Mesendoderm (in vitro differentiated cells): Measurements from ENCODE around the gene CEP170.
"Not testable (repeated sequence)": the region's sequence is repeated elsewhere in the genome, so short reads cannot be mapped to it uniquely, and the experiment has no call there.

ENCODE experiments used
- DNase-seq: peaks from one replicate; pipeline ENCODE4 v3.0.0; 2013
- H2AK5ac ChIP-seq: 2 replicates; pipeline ENCODE4 v1.6.1; 2013; ENCODE audit warnings: low read length, inconsistent platforms
- H2BK120ac ChIP-seq: 2 replicates; pipeline ENCODE4 v1.6.1; 2013; ENCODE audit warnings: low read depth, mild to moderate bottlenecking, low read length, moderate library complexity, mixed read lengths
- H2BK15ac ChIP-seq: replicated peaks from 2 replicates; pipeline ENCODE4 v1.6.1; 2013; ENCODE audit warnings: low read depth, mild to moderate bottlenecking, moderate library complexity
- H2BK5ac ChIP-seq: 2 replicates; pipeline ENCODE4 v1.6.1; 2013; ENCODE audit warnings: low read length, inconsistent platforms
- H3K18ac ChIP-seq: 2 replicates; pipeline ENCODE4 v1.6.1; 2013; ENCODE audit warnings: mild to moderate bottlenecking, low read length, mixed read lengths
- H3K23ac ChIP-seq: one replicate; pipeline ENCODE4 v1.6.1; 2013; ENCODE audit warnings: low read length
- H3K27ac ChIP-seq: 2 replicates; pipeline ENCODE4 v1.5.1; 2013; ENCODE audit warnings: low read depth, mild to moderate bottlenecking, inconsistent platforms, low read length, moderate library complexity
- H3K27me3 ChIP-seq: 2 replicates; pipeline ENCODE4 v1.6.1; 2013; ENCODE audit warnings: low read length, control low read depth, mild to moderate bottlenecking, inconsistent platforms; ENCODE audit not compliant: insufficient read depth, poor library complexity
- H3K36me3 ChIP-seq: 2 replicates; pipeline ENCODE4 v1.6.1; 2013; ENCODE audit warnings: low read length, inconsistent platforms; ENCODE audit not compliant: control insufficient read depth, insufficient read depth
- H3K4ac ChIP-seq: one replicate; pipeline ENCODE4 v1.6.1; 2013; ENCODE audit warnings: low read depth, mild to moderate bottlenecking, low read length, moderate library complexity
- H3K4me1 ChIP-seq: 2 replicates; pipeline ENCODE4 v1.6.1; 2013; ENCODE audit warnings: low read depth, low read length, inconsistent platforms; ENCODE audit not compliant: control insufficient read depth
- H3K4me2 ChIP-seq: 2 replicates; pipeline ENCODE4 v1.6.1; 2013; ENCODE audit warnings: low read length
- H3K4me3 ChIP-seq: 2 replicates; pipeline ENCODE4 v1.5.1; 2013; ENCODE audit warnings: mild to moderate bottlenecking, low read length
- H3K56ac ChIP-seq: one replicate; pipeline ENCODE4 v1.6.1; 2013; ENCODE audit warnings: low read length
- H3K79me1 ChIP-seq: 2 replicates; pipeline ENCODE4 v1.6.1; 2013; ENCODE audit warnings: low read length, inconsistent platforms
- H3K79me2 ChIP-seq: 2 replicates; pipeline ENCODE4 v1.6.1; 2013; ENCODE audit warnings: mild to moderate bottlenecking, low read length; ENCODE audit not compliant: control insufficient read depth, insufficient read depth
- H3K9ac ChIP-seq: 2 replicates; pipeline ENCODE4 v1.6.1; 2013; ENCODE audit warnings: low read length, inconsistent platforms
- H4K5ac ChIP-seq: one replicate; pipeline ENCODE4 v1.6.1; 2013; ENCODE audit warnings: low read length
- H4K8ac ChIP-seq: one replicate; pipeline ENCODE4 v1.6.1; 2013; ENCODE audit warnings: low read depth, mild to moderate bottlenecking, control low read depth, low read length, moderate library complexity
- WGBS: extraction: QIAGEN DNeasy Blood & Tissue Kit; methylation state at CpG from one replicate; pipeline ENCODE4 v1.1.7; 2013; ENCODE audit warnings: low lambda C conversion rate, missing lambda C conversion rate; ENCODE audit not compliant: insufficient coverage; ENCODE audit errors: extremely low coverage; 5-methylcytosine and 5-hydroxymethylcytosine counted together

The CEP170 gene

GRCh38 chr1:243193330-243193729 lies 61.8 kb downstream of the CEP170 start:
- H3K9ac ChIP-seq, H3K27ac ChIP-seq, H3K4ac ChIP-seq, H3K79me2 ChIP-seq, H2AK5ac ChIP-seq, H3K36me3 ChIP-seq, H3K4me2 ChIP-seq, DNase-seq, H3K23ac ChIP-seq, H3K18ac ChIP-seq, H3K27me3 ChIP-seq, H2BK5ac ChIP-seq, H4K8ac ChIP-seq, H3K79me1 ChIP-seq, H2BK120ac ChIP-seq, H3K56ac ChIP-seq, H3K4me1 ChIP-seq, H4K5ac ChIP-seq, H3K4me3 ChIP-seq, H2BK15ac ChIP-seq: not testable (repeated sequence)
- no CpG with 5 or more reads among the region's 2 CpGs for WGBS

- H3K4ac ChIP-seq, H3K79me2 ChIP-seq, H3K4me3 ChIP-seq, H3K27me3 ChIP-seq, H3K36me3 ChIP-seq, H2BK15ac ChIP-seq, H2BK120ac ChIP-seq, H4K5ac ChIP-seq, H3K4me1 ChIP-seq, H2AK5ac ChIP-seq, H4K8ac ChIP-seq, DNase-seq, H3K56ac ChIP-seq, H3K23ac ChIP-seq, H3K79me1 ChIP-seq, H3K4me2 ChIP-seq, H3K27ac ChIP-seq, H3K18ac ChIP-seq, H2BK5ac ChIP-seq, H3K9ac ChIP-seq: not testable (repeated sequence)
- WGBS, result no CpG with 5 or more reads among the region's 8 CpGs
Measured at GRCh38 chr1:243186201-243186995, 68.7 kb downstream of the CEP170 start.

GRCh38 chr1:243184787-243185186 lies 70.3 kb downstream of the CEP170 start:
- not testable (repeated sequence) for H3K4me2 ChIP-seq, H3K36me3 ChIP-seq, H3K4me3 ChIP-seq, H3K4me1 ChIP-seq, H4K5ac ChIP-seq, H3K79me2 ChIP-seq, H3K4ac ChIP-seq, H3K27me3 ChIP-seq, H3K79me1 ChIP-seq, DNase-seq, H2AK5ac ChIP-seq, H3K18ac ChIP-seq, H2BK120ac ChIP-seq, H2BK15ac ChIP-seq, H4K8ac ChIP-seq, H3K27ac ChIP-seq, H2BK5ac ChIP-seq, H3K23ac ChIP-seq, H3K56ac ChIP-seq, H3K9ac ChIP-seq
- WGBS, result no CpG with 5 or more reads among the region's 7 CpGs

GRCh38 chr1:243183661-243184060 lies 71.4 kb downstream of the CEP170 start:
- H3K4ac ChIP-seq, H2BK5ac ChIP-seq, H3K18ac ChIP-seq, H4K8ac ChIP-seq, H4K5ac ChIP-seq, H3K9ac ChIP-seq, H3K79me2 ChIP-seq, H3K4me3 ChIP-seq, H3K56ac ChIP-seq, DNase-seq, H3K79me1 ChIP-seq, H2BK120ac ChIP-seq, H3K27me3 ChIP-seq, H2BK15ac ChIP-seq, H3K23ac ChIP-seq, H3K4me1 ChIP-seq, H2AK5ac ChIP-seq, H3K4me2 ChIP-seq, H3K36me3 ChIP-seq, H3K27ac ChIP-seq: not testable (repeated sequence)

- not testable (repeated sequence) for H3K23ac ChIP-seq, H3K18ac ChIP-seq, H2BK15ac ChIP-seq, H4K8ac ChIP-seq, H3K79me2 ChIP-seq, H2BK5ac ChIP-seq, H2AK5ac ChIP-seq, H3K9ac ChIP-seq, H3K4me1 ChIP-seq, H3K4ac ChIP-seq, H3K27ac ChIP-seq, DNase-seq, H3K4me3 ChIP-seq, H2BK120ac ChIP-seq, H3K36me3 ChIP-seq, H3K4me2 ChIP-seq, H3K27me3 ChIP-seq, H4K5ac ChIP-seq, H3K79me1 ChIP-seq, H3K56ac ChIP-seq
- WGBS, result no CpG with 5 or more reads among the region's 3 CpGs
Measured at GRCh38 chr1:243183176-243183575, 71.9 kb downstream of the CEP170 start.

GRCh38 chr1:243179720-243180119 lies 75.4 kb downstream of the CEP170 start:
- Histone ChIP-seq H2AK5ac (no peak overlapping the region), H3K79me2 (no peaks in the 10 kb centered on the region), H3K27ac (no peak overlapping the region), H3K27me3 (no peaks in the 10 kb centered on the region), H3K79me1 (no peaks in the 10 kb centered on the region), H3K4me2 (no peak overlapping the region), H4K8ac (no peak overlapping the region), H3K4me3 (no peak overlapping the region), H2BK120ac (no peak overlapping the region), H3K18ac (no peak overlapping the region), H3K56ac (no peak overlapping the region), H3K9ac (no peak overlapping the region), H3K36me3 (no peaks in the 10 kb centered on the region), H3K4ac (no peak overlapping the region), H4K5ac (no peak overlapping the region), H3K23ac (no peak overlapping the region), H2BK15ac (no peak overlapping the region), H3K4me1 (no peaks in the 10 kb centered on the region), H2BK5ac (no peak overlapping the region)
- no CpG with 5 or more reads among the region's 7 CpGs for WGBS
- DNase-seq, result no peak
